GM18868 (cell line): ENCODE data around the gene CTIF.

ENCODE experiments used
- ATAC-seq: cut with Tn5 transposase; IDR thresholded peaks from one replicate; pipeline ENCODE4 v1.9.1; 2021; ENCODE audit warnings: mild to moderate bottlenecking, moderate library complexity; ENCODE audit not compliant: unreplicated experiment

CTIF gene

DNA sequence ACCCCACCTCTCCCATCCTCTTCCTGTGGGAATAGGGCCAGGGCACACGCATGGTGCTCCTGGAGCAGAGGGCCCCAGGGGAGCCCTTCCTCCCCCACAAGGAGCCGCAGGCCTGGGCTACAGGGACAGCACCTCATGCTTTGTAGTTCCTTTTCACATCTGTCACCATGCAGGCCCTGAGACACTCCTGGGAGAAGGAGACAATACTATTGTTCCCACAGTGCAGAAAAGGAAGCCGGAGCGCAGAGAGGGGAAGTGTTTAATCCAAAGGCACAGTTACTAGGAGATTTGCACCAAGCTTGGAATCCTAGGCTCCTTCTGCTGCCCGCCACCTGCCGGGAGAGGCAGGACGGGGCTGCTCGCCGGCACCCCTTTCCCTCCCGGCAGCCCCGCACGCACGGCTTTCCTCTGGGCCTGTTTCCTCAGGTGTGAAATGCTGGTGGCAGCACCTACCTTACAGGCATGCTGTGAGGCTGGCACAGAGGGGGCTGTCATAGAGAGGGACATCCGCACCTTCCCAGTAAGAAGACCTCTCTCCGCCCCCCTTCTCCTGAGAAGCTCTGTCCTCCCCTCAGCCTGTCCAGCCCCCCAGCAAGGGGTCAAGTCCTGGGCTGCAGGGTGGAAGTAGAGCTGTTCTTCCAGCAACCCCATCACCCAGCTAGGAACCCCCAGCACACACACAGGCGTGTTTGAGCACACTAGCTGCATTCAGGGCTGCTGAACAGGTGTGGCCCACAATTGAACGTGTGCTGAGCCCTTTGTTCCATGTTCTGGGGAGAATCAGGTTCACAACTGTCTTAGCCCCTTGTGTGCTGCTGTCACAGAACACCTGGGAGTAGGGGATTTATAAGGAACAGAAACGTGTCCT, 349.3 kb downstream of the CTIF start:
- no peak for ATAC-seq

DNA sequence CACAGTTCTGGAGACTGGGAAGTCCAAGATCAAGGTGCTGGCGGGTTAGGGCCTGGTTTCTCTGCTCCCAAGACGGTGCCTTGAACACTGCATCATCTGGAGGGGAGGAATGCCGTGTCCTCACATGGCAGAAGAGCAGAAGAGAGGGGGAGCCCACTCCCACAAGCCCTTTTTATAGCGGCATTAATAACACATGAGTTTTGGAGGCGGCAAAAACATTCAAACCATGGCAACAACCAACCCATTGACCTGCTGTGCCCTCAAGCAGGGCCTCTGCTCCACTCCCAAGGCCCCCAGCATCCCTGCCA, 349.9 kb downstream of the CTIF start:
- ATAC-seq: no peak

DNA sequence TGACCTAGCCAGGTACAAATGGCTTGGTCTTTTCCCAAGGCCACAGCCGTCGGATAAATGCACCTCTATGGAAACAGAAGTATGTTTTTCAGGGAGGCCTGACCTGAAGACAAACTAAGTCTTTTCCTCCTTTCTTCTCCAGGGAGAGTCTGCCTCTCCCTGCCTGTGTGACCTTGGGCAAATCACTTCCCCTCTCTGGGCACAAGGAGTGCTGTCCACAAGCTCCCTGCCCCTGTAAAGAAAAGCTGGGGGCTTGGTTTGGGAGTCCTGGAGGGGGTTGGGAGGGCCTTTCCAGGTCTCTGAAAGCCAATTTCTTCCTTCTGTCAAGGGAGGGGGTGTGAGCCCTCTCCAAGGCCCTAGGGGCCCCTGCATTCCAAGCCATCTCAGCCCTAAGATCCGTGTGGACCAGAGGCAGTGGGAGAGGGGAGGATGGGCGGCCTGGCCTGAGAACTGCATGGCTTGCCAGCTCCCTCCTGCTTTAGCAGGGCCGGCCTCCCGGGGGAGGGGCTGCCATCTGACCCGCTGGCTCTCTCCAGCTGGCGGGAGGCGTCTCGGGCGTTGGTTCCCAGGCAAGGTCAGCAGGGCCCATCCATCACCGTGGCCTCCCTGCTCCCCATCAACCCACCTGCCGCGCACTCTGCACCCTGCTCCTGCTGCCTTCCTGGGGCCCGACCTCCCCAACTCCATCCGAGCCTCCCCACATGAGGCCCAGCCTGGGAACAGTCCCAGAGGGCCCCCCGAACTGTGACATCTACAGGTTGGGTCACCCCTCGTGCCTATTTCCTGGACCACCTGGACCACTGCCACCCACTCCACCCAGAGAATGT, 350.5 kb downstream of the CTIF start:
- no peak for ATAC-seq

DNA sequence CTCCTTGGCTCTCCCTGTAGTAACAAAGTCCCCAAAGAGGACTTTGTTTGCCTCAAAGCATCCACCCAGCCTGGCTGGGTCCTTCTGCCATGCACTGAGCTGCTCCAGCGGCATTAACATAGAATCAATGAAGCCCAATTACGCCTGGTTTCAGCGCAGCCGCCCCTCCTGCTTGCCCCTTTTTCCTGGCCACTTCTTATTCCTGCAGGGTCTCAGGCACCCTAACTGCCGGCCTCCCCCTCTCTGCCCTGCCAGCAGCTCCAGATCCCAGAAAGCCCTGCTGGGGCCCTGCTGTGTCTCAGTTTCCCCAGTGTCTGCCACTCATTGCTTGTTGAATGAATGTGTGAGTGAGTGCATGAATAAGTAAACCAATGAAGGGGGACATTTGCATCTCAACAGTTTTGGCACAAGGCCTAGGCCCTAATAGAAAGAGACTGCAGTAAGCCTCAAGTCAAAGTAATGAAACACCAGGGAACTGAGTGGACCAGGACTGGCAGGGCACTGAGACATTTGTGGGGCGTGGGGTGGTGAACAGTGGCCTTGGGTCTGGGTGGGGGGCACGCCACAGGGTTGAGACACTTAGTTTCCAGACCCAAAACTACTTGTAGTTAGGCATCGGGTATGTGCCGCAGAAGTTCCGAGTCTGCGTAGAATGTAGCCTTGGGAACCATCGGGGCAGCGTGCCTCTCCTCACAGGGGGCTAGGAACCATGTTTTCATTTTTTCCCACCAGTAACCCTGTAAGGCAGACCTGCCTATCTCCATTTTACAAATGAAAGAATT, 351.3 kb downstream of the CTIF start:
- ATAC-seq: no peak

DNA sequence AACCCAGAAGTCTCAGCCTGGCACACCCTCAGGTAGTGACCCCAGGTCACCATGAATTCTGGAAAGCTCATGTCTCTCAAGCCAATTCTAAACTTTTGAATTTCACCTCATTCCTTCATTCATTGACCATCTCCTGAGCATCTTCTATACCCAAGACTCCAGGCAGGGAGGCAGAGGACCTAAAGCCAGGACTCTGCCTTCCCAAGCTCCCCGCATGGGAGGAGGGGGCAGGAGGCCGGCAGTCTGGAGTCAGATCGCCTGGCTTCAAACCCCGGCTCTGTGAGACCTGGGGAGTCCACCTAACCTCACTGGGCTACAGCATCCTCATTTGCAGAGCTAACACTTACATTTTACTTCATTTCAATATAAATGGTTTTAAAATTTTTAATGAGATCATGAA, 352.9 kb downstream of the CTIF start:
- no peak for ATAC-seq

DNA sequence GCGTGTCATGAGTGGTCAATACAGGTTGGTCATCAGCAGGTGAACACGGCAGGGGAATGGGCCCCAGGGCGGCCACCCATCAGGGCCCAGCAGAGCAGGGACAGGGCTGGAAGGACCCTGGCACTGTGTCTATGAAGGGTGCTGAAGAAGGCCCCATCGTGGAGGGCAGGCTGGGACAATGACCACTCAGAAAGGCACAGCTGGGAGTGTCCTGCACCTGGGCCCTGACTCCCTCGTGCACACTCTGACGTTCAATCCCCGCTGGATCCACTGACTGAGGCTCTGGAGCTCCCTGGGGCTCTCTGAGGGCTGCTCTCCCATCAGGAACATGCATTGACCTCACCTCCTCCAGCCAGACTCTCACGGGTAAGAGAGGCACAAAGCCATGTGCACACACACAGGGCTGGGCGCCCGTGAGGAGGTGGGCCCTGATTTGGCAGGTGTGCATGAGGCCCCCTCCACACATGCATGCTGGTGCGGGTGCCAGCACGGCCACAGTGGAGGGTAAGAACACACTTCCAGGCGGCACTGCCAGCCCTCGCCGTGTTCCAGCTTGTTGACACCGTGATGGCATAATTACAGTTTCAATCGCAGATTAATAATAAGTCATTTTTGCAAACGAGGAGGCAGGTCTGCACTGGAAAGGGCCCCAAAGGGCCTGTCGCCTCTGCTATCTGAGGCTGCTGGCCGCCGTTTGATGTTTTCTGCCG, 353.5 kb downstream of the CTIF start:
- ATAC-seq: no peak

DNA sequence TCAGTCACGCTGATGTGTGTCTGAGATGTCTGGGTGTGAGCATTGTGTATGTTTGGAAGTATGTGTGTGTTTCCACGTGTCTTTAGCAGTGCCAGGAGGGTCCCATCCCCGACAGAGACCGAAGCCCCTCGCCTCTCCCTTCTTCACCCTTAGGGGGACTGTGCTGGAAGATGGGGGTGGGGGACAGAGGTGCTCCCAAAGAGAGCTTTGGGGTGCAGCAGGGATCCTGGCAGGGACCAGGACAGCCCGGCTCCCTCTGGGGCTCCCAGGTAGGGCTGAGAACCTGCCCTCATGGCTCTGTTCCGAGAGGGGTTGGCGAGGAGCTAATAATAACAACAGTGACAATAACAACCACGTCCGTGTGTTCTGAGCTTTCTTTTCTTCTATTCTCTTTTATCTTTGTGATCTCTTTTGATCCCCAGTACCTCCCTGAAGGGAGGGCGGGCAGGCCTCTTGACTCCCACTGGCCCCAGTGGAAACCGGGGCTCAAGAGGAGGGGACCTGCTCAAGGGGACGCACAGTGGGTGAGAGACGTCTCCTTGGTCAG, 354.3 kb downstream of the CTIF start:
- ATAC-seq: no peak

DNA sequence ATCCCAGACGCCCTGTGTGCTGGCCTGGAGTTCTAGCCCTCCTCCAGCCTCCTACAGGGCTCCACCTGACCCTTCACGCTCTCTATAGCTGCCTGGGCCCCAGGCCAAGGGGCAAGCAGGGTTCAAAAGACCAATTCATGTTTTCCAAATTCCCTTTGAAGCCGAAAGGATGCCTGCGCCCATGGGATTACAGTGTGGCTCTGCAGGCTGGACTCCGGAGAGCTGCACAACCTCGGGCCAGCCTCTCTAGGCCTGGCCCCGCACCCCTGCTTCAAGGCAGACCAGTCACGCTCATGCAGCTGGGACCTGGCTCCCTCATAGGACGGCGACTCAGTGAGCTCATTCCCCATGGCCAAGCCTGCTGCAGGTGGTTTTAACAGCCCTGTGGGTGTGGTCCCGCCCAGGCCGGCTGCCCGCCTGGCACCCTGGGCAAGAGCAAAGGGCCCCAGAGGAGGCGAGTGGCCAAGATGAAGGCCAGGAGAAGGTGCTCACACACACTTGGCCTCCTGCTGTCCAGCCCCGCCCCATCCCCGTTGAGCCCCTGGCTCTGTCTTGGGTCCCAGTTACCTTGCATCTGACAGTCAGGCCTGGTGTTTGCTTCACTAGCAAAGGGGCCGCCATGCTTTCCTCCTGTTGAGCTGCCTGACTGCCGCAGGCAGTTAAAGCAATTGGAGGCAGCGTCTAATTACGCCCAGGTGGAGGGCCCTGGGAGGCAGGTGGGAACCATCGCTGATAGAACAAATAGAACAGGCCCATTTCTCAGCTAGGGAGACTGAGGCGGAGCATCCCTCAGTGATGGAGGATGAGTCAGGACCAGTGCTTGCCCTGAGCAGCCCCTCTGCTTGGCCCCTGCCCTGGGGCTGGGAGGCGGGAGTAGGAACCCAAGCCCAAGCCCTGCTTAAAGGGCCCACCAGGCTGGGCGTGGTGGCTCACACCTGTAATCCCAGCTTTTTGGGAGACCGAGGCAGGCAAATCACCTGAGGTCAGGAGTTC, 355.1 kb downstream of the CTIF start:
- no peak for ATAC-seq

DNA sequence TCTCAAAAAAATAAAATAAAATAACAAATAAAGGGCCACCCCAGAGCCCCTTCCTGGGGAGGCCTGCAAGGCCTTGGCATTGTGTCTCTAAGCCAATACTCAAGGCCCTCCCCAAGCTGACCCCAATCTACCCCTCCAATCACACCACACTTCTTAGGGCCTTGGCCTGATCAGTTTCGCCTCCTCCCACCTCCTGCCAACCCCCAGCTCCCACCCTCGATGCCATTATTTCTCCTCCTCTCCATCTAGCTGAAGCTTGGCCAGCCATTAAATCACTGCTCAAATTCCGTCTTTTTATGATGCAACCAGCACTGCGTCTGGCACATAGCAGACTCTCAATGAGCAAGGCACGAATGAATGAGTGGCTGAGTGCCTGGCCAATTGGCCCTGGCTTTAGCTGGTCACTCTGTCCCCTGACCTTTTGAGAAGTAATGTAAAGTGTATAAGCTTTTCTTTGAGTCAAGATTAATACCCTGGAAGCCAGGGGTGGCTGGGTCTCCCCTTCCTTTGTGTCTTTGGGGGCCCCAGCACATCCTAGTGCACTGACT, 356.0 kb downstream of the CTIF start:
- no peak for ATAC-seq

DNA sequence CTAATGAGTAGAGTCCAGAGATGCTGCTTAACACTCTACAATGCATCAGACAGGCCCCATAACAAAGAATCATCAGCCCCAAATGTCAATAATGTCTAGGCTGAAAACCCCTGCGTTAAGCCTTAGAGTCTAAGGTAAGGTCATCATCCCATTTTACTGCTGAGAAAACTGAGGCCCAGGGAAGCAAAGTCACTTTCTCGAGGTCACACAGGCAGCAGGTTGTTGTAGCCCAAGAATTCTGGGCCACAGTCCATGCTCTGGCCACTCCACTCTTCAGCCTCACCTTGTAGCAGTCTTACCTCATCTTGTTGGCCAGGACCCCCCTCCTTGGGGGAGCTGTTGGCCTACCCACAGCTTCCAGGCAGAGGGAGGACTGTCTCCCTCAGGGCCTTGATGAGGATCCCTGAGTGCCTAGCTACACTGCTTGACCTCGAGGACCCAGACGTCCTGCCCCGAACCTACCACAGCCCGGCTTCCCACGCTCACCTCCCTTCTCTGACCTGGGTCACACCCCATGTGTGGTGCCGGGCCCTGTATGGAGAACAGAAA, 357.6 kb downstream of the CTIF start:
- no peak for ATAC-seq

DNA sequence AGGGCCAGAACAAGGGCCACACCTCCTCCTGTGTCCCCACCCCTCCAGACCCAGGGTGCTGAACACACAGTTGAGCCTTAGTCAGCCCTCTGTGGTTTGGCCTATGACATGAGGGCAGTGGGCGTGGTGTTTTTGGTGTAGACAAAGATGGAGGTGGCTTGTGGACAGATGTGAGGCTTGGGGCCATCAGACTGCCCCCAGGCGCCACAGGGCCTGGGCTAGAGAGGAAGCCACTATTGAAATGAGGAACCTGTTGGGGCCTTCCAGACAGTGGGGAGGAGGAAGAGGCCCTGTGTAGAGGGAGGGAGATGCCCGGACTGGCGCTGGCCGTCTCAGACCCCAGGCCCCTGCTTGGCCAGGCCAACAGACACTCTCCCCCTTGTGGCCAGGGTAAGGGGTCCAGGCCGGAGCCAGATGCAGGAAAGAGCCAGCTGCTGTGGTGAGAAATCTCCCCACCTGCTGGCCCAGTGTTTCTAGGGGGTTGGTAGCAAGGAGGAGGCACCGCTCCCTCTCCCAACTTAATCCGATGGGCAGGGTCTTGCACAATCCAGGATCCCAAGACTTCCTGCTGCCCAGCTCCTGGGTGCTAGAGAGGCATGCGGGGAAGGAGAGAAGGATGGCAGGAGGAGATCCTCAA, 358.2 kb downstream of the CTIF start:
- ATAC-seq: no peak

DNA sequence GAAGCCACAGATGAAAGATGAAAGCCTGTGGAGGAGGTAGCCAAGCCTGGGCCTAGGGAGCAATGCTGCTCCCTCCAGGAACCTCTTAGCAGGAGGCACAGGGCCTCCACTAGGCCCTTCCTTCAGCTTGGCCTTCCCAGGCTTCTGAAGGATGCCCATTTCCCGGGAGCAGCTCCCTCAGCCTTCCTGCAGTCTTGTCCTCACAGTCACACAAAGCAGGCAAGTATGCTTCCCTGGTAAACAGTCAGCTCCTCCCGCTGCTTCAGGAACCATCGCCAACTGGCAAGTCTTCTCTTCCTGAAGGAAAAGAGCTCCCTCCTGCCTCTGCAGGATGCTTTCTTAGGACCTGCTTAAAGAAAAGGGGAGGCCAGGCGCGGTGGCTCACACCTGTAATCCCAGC, 358.7 kb downstream of the CTIF start:
- no peak for ATAC-seq

DNA sequence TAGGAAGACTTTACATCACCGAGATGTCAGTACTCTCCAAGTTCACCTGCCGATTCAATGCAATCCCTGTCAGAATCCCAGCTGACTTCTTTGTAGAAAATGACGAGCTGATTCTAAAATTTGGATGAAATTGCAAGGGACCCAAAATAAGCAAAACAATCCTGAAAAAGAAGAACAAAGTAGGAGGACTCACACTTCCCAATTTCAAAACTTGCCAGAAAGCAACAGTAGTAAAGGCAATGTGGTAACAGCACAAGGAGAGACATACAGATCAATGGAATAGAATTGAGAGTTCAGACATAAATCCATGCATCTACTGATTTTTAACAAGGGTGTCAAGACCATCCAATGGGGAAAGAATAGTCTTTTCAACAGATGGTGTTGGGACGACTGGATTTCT, 359.7 kb downstream of the CTIF start:
- ATAC-seq: no peak

DNA sequence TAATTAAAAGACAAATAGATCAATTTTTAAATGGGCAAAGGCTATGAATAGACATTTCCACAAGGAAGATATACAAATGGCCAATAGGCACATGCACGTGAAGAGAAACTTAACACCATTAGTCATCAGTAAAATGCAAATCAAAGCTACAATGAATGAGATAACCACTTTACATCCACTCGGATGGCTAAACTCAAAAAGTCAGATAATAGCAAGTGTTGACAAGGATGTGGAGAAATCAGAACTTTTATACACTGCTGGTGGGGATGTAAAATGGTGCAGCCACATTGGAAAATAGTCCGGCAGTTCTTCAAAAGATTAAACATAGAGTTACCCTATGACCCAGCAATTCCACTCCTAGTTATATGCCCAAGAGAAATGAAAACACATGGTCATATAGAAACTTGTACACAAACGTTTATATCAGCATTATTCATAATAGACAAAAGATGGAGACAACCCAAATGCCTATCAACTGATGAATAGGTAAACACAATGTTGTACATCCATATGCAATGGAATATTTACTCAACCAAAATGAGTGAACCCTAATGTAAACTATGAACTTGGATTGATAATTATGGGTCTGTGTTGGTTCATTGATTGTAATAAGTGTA, 360.8 kb downstream of the CTIF start:
- no peak for ATAC-seq

DNA sequence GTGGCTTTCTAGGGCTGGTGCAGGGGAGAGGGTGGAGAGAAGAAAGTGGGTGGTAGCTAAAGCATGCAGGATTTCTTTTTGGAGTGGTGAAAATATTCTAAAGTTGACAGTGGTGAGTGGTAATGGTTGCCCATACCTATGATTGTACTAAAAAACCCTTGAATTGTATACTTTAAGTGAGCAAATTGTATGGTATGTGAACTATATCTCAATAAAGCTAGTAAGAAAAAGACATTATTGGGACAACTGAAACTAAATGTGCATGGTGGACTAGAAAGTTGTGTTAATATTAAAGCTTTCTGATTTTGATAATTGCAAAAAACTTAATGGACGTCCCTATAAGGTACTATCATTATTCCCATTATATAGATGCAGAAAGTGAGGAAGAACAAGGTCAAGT, 361.6 kb downstream of the CTIF start:
- no peak for ATAC-seq

DNA sequence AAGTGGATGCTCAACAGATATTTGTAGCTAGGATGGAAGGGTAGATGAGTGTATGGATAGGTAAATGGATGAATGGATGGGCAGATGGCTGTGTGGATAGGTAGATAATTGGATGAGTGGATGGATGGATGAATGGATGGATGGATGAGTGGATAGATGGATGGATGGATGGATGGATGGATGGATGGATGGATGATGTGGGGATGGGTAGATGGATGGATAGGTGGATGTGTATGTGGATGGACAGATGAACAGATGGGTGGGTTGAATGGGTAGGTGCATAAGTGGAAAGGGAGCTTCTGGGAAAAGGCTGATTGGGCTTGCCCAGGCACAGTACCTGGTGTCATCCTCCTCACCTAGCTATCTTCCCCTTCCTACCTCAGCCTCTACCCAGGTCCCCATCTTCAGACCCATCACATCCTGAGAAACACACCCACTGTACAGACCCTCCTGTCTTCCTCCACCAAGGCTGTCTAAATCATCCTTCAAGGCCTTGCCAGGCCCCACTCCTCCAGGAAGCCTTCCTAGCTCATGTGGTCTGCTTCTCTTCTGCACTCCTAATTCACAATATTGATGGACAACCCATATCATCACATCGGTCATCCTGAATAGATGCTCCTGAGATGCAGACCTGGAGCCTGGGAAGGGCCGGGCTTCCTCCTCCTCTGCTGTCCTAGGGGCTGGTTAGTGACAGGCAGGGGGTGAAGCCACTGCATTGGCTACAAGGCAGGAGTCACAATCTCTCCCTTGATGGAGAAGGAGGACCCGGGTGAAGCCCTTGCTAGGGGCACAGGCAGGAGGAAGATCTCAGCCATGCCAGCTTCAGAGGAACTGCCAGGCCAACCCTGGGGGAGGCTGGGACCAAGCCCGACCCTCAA, 362.6 kb downstream of the CTIF start:
- ATAC-seq: no peak
